PC-9 (cell line): Measurements from ENCODE around the gene CACFD1. TPM values are rescaled to one million over a fixed set of nuclear protein-coding genes. Genes with fewer than 3 reads are reported as not detected.

Experiments used
- BruUV-seq: library from RNA; stranded (reverse); fragments of 400-500 nt; replicated peaks from 2 replicates; lab custom pipeline; 2021; lab: Mats Ljungman, UMichigan
- CTCF ChIA-PET: fragments of 300-600 bp; sonication (Branson Sonifier 250); formaldehyde crosslinking; loops from one replicate; lab custom pipeline; 2022; ENCODE audit warnings: antibody characterized with exemption; lab: Charles Lee
- POLR2A ChIA-PET: fragments of 300-600 bp; sonication (Branson Sonifier 250); formaldehyde crosslinking; loops from one replicate; lab custom pipeline; 2022; ENCODE audit warnings: antibody characterized with exemption; ENCODE audit not compliant: unreplicated experiment; lab: Charles Lee
- DNase-seq, 2 experiments: peaks; one replicate each; pipeline versions ENCODE4 v3.0.0 to v3.0.0-alpha.2; 2015 to 2022; ENCODE audit warnings: mixed read lengths in 1 of 2
- H2AFZ ChIP-seq: fragments of 200-600 bp; sonication (generic); 2 replicates; pipeline ENCODE4 v1.8.1; 2017; ENCODE audit warnings: antibody characterized with exemption
- H3F3A ChIP-seq: fragments of 200-600 bp; sonication (generic); 2 replicates; pipeline ENCODE4 v1.8.1; 2017; ENCODE audit warnings: antibody characterized with exemption, mild to moderate bottlenecking, low read depth; ENCODE audit not compliant: insufficient read depth
- H3K27ac ChIP-seq: fragments of 200-600 bp; sonication (generic); 2 replicates; pipeline ENCODE4 v1.6.1; 2016; ENCODE audit warnings: mixed run types
- H3K27me3 ChIP-seq: fragments of 200-600 bp; sonication (generic); 2 replicates; pipeline ENCODE4 v1.6.1; 2016; ENCODE audit warnings: low read depth, mixed run types; ENCODE audit not compliant: insufficient read depth
- H3K36me3 ChIP-seq: fragments of 200-600 bp; sonication (generic); 2 replicates; pipeline ENCODE4 v1.6.1; 2016; ENCODE audit warnings: low read depth, mixed run types
- H3K4me1 ChIP-seq: fragments of 200-600 bp; sonication (generic); replicated peaks from 2 replicates; pipeline ENCODE4 v1.6.1; 2016; ENCODE audit warnings: mixed run types; ENCODE audit not compliant: insufficient read depth
- H3K4me2 ChIP-seq: fragments of 200-600 bp; sonication (generic); 2 replicates; pipeline ENCODE4 v1.6.1; 2017; ENCODE audit warnings: mixed run types
- H3K4me3 ChIP-seq: fragments of 200-600 bp; sonication (generic); 2 replicates; pipeline ENCODE4 v1.6.1; 2016; ENCODE audit warnings: mixed run types
- H3K79me2 ChIP-seq: fragments of 200-600 bp; sonication (generic); 2 replicates; pipeline ENCODE4 v1.6.1; 2017; ENCODE audit warnings: low read depth, mixed run types
- H3K9me2 ChIP-seq: fragments of 200-600 bp; sonication (generic); 2 replicates; pipeline ENCODE4 v1.8.1; 2017; ENCODE audit warnings: mild to moderate bottlenecking; ENCODE audit not compliant: insufficient read depth
- H3K9me3 ChIP-seq: fragments of 200-600 bp; sonication (generic); 2 replicates; pipeline ENCODE4 v1.8.1; 2016; ENCODE audit warnings: low read depth; ENCODE audit not compliant: insufficient read depth
- H4K20me1 ChIP-seq: fragments of 200-600 bp; sonication (generic); 2 replicates; pipeline ENCODE4 v1.8.1; 2017; ENCODE audit not compliant: insufficient read depth
- EZH2 ChIP-seq: fragments of 200-600 bp; sonication (generic); IDR thresholded peaks from 2 replicates; pipeline ENCODE4 v1.8.0; 2017; ENCODE audit warnings: antibody characterized with exemption, low read depth
- intact Hi-C: fragments of 100-400 bp; cut with micrococcal nuclease; formaldehyde crosslinking; loops from one replicate; pipeline ENCODE4 v1.10.0; 2022; ENCODE audit not compliant: unreplicated experiment
- total RNA-seq: library from RNA; stranded (reverse); gene quantifications from 2 replicates; pipeline ENCODE4 v1.2.3, GENCODE V29; 2021
- TF ChIP-seq, protein P1 (sequence below): fragments of 200-600 bp; sonication (generic); conservative IDR thresholded peaks from 2 replicates; pipeline ENCODE4 v1.6.1; 2017; ENCODE audit warnings: mixed run types, antibody characterized with exemption, mild to moderate bottlenecking, moderate library complexity

The CACFD1 gene
- total RNA-seq, 1 experiment from 2014 or later = 28.7 TPM

DNA sequence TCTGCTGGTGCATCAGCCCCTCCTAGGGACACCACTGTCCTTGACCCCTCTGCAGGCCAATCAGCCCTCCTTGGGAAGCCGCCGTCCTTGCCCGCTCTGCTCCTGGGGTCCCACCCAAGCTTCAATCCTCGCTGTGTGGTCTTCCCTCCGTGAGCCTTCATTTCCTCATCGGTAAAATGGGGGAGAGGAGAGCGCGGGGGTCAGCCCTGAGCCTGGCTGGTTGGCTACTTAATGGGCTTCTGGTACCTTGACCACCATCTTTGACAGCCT, 31.8 kb downstream of the CACFD1 start:
- Histone ChIP-seq H3K27me3 (peaks cover 65% of the 10 kb centered on the region), H3K4me2 (no peak overlapping the region), H3K4me1 (no peaks in the 10 kb centered on the region), H3K36me3 (no peaks in the 10 kb centered on the region), H2AFZ (no peak overlapping the region), H3K27ac (no peak overlapping the region), H3F3A (peaks cover 8% of the 10 kb centered on the region), H3K4me3 (no peak overlapping the region), H3K9me2 (no peaks in the 10 kb centered on the region), H4K20me1 (no peaks in the 10 kb centered on the region), H3K79me2 (no peaks in the 10 kb centered on the region), H3K9me3 (no peaks in the 10 kb centered on the region)
- CTCF ChIA-PET = no interaction called here
- POLR2A ChIA-PET = no interaction called here
- no TSS peak for BruUV-seq
- TF ChIP-seq, protein P1, sequence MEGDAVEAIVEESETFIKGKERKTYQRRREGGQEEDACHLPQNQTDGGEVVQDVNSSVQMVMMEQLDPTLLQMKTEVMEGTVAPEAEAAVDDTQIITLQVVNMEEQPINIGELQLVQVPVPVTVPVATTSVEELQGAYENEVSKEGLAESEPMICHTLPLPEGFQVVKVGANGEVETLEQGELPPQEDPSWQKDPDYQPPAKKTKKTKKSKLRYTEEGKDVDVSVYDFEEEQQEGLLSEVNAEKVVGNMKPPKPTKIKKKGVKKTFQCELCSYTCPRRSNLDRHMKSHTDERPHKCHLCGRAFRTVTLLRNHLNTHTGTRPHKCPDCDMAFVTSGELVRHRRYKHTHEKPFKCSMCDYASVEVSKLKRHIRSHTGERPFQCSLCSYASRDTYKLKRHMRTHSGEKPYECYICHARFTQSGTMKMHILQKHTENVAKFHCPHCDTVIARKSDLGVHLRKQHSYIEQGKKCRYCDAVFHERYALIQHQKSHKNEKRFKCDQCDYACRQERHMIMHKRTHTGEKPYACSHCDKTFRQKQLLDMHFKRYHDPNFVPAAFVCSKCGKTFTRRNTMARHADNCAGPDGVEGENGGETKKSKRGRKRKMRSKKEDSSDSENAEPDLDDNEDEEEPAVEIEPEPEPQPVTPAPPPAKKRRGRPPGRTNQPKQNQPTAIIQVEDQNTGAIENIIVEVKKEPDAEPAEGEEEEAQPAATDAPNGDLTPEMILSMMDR = no peak
- TF ChIP-seq EZH2 = no peak
- no peak for DNase-seq
- intact Hi-C loops = no loop called here

DNA sequence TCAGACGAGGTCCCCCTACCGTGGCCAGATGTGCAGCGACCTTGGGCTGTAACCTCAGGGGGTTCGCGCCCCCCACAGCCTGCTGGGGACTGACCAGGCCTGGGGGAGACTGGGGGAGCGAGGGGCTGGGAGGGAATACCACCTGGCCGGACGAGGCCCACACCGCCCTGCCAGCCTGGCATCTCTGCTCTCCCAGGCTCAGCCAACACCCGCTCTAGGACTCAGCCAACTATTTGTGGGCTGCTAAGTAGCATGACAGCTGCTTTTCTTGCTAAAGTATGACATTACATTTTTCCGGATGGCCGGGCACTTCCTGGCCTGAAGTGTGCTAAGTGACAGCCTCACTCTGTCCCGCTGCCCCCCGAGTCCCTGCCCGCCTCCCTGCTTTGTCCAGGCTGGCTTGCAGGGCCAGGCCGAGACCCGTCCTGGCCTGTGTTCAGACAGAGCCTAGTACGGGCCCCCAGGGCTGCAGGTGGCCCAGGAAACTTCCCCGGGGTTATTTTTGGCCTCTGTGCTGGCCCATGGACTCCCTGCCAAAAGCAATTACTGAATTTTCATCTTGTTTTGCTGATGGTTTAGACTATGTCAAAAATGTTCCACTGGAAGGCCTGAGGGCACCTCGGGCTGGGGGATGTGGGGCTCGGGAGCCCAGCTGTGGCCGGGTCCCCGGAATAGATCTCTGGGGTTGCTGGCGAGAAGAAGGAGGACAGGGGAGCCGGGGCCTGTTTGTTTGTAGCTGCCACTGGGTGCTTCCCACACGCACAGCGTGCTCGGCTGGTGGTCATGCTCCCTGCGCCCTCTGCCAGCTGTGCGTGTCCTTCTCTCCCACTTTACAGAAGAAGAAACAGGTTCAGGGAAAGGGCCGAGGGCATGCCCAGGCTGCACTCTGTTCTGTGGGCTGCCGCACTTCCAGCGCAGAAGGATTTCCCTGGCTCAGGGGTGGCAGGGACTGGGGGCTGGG, 32.6 kb downstream of the CACFD1 start:
- H3K79me2 ChIP-seq = no peaks in the 10 kb centered on the region
- CTCF ChIA-PET = no interaction called here
- H3K27me3 ChIP-seq = peaks cover 73% of the 10 kb centered on the region
- no peak for DNase-seq
- no peaks in the 10 kb centered on the region for H3K9me2 ChIP-seq
- no peaks in the 10 kb centered on the region for H4K20me1 ChIP-seq
- POLR2A ChIA-PET = no interaction called here
- intact Hi-C loops = no loop called here
- H3K4me1 ChIP-seq = no peaks in the 10 kb centered on the region
- H3K4me3 ChIP-seq = no peak overlapping the region
- no peak for TF ChIP-seq EZH2
- TF ChIP-seq, protein P1 = no peak
- no peaks in the 10 kb centered on the region for H3K9me3 ChIP-seq
- peaks cover 8% of the 10 kb centered on the region for H3F3A ChIP-seq
- no peak overlapping the region for H3K4me2 ChIP-seq
- no peaks in the 10 kb centered on the region for H3K36me3 ChIP-seq
- H2AFZ ChIP-seq = no peak overlapping the region
- H3K27ac ChIP-seq = no peak overlapping the region
- BruUV-seq = no TSS peak

DNA sequence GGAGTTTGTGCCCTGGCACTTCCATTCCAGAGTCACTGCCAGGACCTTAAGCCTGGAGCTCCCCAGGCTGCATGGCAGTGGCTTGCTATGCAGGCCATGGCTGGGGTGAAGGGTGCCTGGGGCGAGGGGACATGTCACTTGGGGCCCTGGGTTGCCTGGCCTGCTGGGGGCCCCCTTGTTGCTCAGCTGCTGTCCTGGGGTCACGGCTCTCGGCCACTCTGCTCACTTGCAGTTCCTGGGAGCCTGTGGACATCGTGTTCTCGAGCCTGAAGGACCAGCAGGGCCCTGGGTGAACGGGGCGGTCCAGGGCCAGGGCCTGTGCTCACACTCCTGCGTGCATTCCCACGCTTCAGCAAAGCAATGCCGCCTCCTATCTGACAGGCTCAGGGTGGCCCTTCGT, 33.6 kb downstream of the CACFD1 start:
- intact Hi-C loops = no loop called here
- Histone ChIP-seq H2AFZ (no peak overlapping the region), H3K4me1 (no peaks in the 10 kb centered on the region), H3K27me3 (peaks cover 81% of the 10 kb centered on the region), H3K9me3 (no peaks in the 10 kb centered on the region), H3K79me2 (no peaks in the 10 kb centered on the region), H3F3A (peaks cover 8% of the 10 kb centered on the region), H3K36me3 (no peaks in the 10 kb centered on the region), H3K4me2 (no peak overlapping the region), H3K9me2 (no peaks in the 10 kb centered on the region), H3K4me3 (no peak overlapping the region), H3K27ac (no peak overlapping the region), H4K20me1 (no peaks in the 10 kb centered on the region)
- DNase-seq = no peak
- CTCF ChIA-PET = no interaction called here
- no TSS peak for BruUV-seq
- POLR2A ChIA-PET = no interaction called here
- TF ChIP-seq, protein P1 = no peak
- TF ChIP-seq EZH2 = no peak
